HS-5 (cell line): ENCODE results near the gene MYO19.
"Not testable (repeated sequence)": the region's sequence is repeated elsewhere in the genome, so short reads cannot be mapped to it uniquely, and the experiment has no call there.

Experiments
- DNase-seq: peaks from one replicate; pipeline ENCODE4 v3.0.0-alpha.2; 2012; ENCODE audit warnings: low read depth

MYO19 gene

DNA sequence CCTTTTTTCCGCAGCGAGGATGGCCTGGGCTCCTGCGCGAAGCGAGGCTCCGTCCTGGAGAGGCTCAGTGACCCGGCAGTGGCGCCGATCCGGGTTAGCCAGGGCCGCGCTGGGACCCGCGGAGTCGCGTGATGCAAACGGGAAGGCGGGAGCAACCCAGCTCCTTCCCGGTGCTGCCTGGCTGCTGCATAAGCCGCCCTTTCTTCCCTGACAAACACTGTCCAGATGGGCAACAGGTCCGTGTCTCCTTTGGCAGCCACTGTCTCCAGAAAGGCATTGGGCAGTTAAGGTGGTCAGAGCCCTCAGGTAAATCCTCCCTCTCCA, 69.9 kb downstream of the MYO19 start:
- DNase-seq, result no peak

DNA sequence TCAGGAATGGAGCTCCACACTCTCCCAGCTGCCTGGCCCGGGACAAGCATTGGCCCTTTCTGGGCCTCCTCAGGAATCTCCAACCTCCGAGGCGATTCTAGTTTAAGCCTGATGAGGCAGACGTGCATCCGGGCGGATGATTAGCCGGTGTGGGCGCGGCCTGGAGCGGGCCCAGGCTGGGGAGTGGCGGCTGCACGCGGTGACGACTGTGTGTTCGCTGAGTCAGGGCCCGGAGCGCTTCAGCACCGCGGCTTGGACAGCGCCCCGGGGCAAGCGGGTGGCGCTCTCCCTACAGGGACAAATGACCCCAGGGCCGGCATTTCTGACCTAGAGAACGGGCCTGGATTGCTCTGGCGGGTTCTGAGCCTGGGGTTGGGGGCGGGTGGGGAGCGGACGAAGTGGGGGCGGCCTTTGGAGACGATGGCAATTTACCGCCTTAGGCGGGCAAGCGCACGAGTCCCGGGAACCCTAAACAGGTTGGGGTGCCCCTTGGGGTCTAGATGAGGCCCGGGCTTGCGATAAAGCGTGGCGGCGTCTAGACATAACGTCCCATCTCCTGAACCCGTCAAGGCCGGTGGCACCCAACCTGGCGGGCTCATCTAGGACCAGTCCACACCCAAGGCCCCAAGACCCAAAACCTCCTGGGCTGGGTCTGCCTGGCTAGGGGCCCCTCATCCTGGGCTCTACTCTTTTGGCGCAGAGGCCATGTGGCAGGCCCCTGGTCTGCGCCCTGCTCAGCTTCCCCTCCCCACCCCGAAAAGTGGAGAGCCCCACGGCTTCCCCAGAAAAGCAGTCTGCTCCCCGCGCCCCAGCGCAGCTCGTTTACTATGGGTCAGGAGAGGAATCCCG, 70.5 kb downstream of the MYO19 start:
- DNase-seq, result no peak

DNA sequence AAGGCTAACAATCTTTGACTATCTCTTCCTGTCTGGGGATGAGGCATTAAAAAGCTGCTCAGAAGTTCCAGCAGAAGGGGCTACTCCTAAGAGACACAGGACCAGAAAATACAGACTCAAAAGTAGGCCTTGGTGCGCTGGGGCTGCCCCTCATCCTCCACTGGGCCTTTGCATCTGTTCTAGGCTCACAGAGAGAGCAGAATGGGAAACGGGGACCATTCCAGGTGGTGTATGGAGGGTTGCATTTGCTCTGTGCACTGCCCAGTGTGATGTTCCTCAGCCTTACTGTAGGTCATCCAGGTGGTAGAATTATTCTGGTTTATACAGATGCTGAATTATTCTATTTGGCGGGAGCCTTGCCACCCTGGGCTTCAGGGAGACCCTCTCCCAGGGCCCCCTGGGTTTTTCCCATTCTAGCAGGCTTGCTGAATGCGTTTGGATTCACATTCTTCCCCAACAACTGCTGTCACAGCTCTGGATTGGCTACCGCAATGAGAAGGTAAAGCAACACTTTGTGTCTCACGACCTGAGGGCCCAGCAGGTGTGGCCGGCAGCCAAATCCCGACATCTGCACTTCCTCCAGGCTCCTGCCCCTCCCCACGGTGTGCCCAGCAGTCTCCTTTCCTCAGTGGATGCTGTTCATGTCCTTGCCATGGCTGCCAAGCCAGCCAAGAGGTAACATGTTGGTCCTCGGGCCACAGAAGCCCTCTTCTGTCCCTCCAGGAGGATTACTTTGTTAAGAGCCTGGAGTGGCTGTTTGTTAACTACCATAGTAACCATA, 73.1 kb downstream of the MYO19 start:
- DNase-seq, result no peak

DNA sequence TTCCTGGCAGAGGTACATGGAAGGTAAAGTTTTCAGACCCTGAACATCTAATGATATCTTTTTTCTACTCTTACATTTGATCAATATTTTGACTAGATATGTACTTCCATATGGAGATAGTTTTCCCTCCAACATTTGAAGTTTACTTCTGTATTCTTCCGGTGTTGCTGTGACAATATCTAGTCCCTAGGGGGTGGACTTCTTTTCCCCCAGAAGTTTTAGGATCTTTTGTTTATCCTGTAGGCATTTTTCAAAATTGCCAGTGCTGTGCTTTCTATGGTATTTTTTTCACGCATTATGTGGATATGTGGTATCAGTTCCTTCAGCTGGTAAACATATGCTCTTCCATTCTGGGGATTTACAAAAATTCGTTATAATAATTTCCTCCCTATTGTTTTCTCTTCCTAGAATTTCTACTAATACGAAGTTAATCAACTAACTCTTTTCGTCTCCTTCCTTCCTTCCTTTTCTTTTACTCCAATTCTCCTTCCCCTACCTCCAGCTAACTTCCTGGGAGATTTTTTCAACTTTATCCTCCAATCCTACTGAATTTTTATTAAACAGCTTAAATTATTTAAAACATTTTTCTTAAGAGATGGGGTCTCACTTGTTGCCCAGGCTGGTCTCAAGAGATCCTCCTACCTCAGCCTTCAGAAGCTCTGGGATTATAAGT, 74.3 kb downstream of the MYO19 start:
- DNase-seq, result no peak

DNA sequence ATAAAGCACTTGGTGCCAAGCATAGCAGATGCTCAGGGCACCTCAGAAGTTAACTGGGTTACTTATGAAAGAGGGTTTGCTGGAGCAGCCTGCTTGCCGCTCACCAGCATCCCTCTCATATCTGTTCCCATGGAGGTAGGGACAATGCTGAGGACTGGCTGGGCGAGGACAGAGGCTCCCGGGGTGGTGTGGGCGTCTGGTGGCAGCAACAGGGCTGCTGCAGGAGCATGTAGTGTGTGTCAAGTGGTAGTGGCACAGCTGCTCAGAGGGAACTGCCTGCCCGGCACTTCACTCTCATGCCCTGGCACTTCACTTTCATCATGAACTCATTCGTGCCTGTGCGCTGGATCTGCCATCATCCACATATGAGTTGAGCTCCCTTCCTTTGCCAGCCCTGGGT, 75.1 kb downstream of the MYO19 start:
- no peak for DNase-seq

DNA sequence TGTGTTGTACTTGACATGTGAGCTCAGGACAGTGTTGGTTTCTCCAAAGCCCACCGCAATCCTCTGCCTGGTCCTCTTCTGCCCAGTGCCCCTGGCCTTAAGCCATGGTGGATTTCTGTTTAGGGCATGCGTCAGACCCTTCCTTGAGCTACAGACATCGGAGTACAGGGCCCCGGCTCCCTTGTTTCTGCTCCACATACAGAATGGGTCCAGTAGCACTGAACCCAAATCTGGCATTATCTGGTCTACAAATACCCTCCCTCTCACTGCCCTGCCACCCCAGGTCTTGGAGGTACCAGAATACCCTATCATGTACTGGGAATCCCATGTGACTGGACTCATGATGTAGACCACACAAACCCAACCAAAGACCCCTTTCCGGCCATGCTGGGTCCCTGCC, 75.6 kb downstream of the MYO19 start:
- no peak for DNase-seq

DNA sequence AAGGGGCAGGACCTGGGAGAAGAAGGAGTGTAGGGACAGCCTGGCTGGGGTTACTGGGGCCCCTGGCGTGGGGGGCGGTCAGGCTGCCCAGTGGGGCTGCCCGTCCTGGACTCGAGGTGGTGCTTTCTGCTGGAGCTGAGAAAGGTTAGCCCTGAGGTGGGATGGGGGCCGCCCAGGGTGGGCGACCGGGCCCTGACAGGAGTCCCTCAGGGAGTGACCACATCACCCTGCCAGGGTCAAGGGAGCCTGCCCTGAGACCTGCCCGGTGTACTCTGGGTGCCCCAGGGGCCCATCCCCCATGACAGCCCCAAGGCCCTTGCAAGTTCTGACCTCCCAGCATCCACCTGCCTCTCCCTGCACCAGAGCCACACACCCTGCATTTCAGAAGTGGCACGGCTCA, 77.0 kb downstream of the MYO19 start:
- not testable (repeated sequence) for DNase-seq

DNA sequence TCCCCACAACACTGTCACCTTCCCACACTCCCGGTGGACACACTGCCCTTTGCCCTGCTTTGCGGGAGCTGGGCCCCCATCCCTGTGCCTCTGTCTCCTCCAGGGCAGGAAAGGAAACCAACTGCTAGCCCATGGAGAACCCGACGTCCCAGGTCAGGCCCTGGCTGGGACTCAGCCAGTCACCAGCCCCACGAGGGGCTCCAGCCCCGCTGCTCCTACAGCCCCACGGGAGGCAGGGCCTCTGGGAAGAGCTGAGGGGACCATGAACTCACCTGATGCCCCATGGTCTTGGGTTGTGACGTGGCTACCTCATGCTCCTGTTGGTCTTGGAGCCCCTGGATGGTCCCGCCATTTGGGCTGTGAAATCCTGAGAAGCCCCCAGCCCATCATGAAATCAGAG, 81.8 kb downstream of the MYO19 start:
- not testable (repeated sequence) for DNase-seq

DNA sequence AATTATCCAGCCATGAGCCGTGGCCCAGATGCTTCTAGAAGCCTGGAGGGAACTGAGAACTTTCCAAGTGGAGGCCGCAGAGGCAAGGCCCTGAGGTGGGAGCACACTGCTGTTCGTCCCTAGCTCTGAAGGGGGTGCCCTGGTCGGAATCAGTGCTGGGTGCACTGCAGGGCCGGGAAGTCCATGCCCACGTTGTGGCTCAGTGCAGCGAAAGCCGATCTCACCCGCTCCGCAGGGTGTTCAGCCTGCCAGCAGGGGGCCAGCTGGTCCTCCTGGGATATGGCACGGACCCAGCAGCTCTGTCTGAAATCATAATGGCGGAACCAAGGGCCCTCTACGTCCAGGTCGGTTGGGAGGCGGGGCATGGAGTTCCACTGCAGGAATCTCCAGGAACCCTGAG, 84.7 kb downstream of the MYO19 start:
- not testable (repeated sequence) for DNase-seq
